C4-2B (cell line): ENCODE measurements around the gene SLC25A46.

ENCODE experiments used
- ZFX ChIP-seq: fragments of 450-650 bp; IDR thresholded peaks from 2 replicates; pipeline ENCODE4 v1.6.1; 2017
- TF ChIP-seq, protein P1 (sequence below): fragments of 450-650 bp; conservative IDR thresholded peaks from 2 replicates; pipeline ENCODE4 v1.5.1; 2017; ENCODE audit warnings: mild to moderate bottlenecking

DNA sequence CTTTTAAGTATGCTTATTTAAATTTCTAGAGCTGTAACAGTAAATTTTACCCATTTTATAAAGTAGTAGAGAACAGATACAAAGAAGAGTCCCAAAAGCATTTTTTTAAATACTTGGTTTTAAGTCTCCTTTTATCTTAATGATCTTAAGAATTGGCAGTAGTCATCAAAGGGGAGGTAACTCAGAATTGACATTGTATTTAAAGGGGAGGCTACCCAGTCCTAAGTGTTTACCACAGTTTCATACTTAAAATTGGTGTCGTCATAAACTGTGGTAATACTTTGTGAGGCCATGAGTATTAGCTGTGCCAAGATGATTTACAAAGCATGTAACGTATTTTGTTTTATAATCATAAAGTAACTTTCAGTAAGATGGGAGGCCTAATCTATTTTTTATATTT lies 14.8 kb downstream of the SLC25A46 start:
- TF ChIP-seq, protein P1, sequence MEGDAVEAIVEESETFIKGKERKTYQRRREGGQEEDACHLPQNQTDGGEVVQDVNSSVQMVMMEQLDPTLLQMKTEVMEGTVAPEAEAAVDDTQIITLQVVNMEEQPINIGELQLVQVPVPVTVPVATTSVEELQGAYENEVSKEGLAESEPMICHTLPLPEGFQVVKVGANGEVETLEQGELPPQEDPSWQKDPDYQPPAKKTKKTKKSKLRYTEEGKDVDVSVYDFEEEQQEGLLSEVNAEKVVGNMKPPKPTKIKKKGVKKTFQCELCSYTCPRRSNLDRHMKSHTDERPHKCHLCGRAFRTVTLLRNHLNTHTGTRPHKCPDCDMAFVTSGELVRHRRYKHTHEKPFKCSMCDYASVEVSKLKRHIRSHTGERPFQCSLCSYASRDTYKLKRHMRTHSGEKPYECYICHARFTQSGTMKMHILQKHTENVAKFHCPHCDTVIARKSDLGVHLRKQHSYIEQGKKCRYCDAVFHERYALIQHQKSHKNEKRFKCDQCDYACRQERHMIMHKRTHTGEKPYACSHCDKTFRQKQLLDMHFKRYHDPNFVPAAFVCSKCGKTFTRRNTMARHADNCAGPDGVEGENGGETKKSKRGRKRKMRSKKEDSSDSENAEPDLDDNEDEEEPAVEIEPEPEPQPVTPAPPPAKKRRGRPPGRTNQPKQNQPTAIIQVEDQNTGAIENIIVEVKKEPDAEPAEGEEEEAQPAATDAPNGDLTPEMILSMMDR, result no peak
- no peak for TF ChIP-seq ZFX
